Endodermal cell (in vitro differentiated cells): Measurements from ENCODE around the gene RGS6. TPM values are rescaled to one million over a fixed set of nuclear protein-coding genes. Genes with fewer than 3 reads are reported as not detected.

Experiments
- DNase-seq: peaks from one replicate; pipeline ENCODE4 v3.0.0-alpha.2; 2017
- H3K27ac ChIP-seq: 2 replicates; pipeline ENCODE4 v1.5.1; 2013; ENCODE audit warnings: mild to moderate bottlenecking, low read depth, low read length, moderate library complexity
- H3K27me3 ChIP-seq: 2 replicates; pipeline ENCODE4 v1.6.1; 2013; ENCODE audit warnings: mild to moderate bottlenecking, low read length, moderate library complexity; ENCODE audit not compliant: insufficient read depth, control insufficient read depth, poor library complexity, severe bottlenecking
- H3K36me3 ChIP-seq: 2 replicates; pipeline ENCODE4 v1.7.0; 2013; ENCODE audit warnings: mild to moderate bottlenecking, low read length, moderate library complexity; ENCODE audit not compliant: control insufficient read depth, insufficient read depth
- H3K4me1 ChIP-seq: one replicate; pipeline ENCODE4 v1.7.0; 2013; ENCODE audit warnings: low read length; ENCODE audit not compliant: control insufficient read depth, insufficient read depth
- H3K4me3 ChIP-seq: 2 replicates; pipeline ENCODE4 v1.5.1; 2013; ENCODE audit warnings: mild to moderate bottlenecking, low read length, moderate library complexity
- H3K9ac ChIP-seq: 2 replicates; pipeline ENCODE4 v1.6.1; 2013; ENCODE audit warnings: mild to moderate bottlenecking, low read length, moderate library complexity; ENCODE audit not compliant: poor library complexity, severe bottlenecking; ENCODE audit errors: extremely low read depth
- H3K9me3 ChIP-seq: 2 replicates; pipeline ENCODE4 v1.6.1; 2013; ENCODE audit warnings: mild to moderate bottlenecking, low read length, moderate library complexity; ENCODE audit not compliant: control insufficient read depth
- H3K27ac Mint-ChIP-seq: 2 replicates; pipeline ENCODE4 v1.8.0; 2020; ENCODE audit warnings: mixed read lengths
- H3K27me3 Mint-ChIP-seq: 2 replicates; pipeline ENCODE4 v1.8.0; 2021; ENCODE audit warnings: mild to moderate bottlenecking, mixed read lengths; ENCODE audit not compliant: insufficient read depth
- H3K36me3 Mint-ChIP-seq: 2 replicates; pipeline ENCODE4 v1.8.0; 2020; ENCODE audit warnings: low read depth, mixed read lengths
- H3K4me1 Mint-ChIP-seq: 2 replicates; pipeline ENCODE4 v1.8.0; 2020; ENCODE audit warnings: mixed read lengths
- H3K4me3 Mint-ChIP-seq: 2 replicates; pipeline ENCODE4 v1.8.0; 2020; ENCODE audit warnings: mild to moderate bottlenecking, moderate library complexity, mixed read lengths
- H3K9me3 Mint-ChIP-seq: 2 replicates; pipeline ENCODE4 v1.8.0; 2020; ENCODE audit warnings: mild to moderate bottlenecking, mixed read lengths
- WGBS, 2 experiments: methylation state at CpG; one replicate each; pipeline versions ENCODE4 v1.1.5 to v1.1.7; 2013; ENCODE audit warnings: missing lambda C conversion rate in 2 of 2, mixed read lengths in 1 of 2; ENCODE audit not compliant: insufficient coverage in 1 of 2, insufficient read length in 1 of 2; 5-methylcytosine and 5-hydroxymethylcytosine counted together
- total RNA-seq, 2 donors: library from RNA; stranded (reverse); fragmentation: NEBNext Ultra II Directional in 1 of 2; extraction: Animal tissue kit (Norgen Biotek cat#: 25700) in 1 of 2; gene quantifications; 2 replicates in 1 of 2; 3 replicates in 1 of 2; pipeline ENCODE4 v1.2.1, GENCODE V29; 2021
- TF ChIP-seq, protein P1 (sequence below): fragments of 200-600 bp; sonication (generic); conservative IDR thresholded peaks from 2 replicates; pipeline ENCODE4 v1.5.0; 2021; ENCODE audit warnings: antibody characterized with exemption, mild to moderate bottlenecking

Gene RGS6
- total RNA-seq, 2 donors from 2014 or later = 10.1 to 16.3 TPM

DNA sequence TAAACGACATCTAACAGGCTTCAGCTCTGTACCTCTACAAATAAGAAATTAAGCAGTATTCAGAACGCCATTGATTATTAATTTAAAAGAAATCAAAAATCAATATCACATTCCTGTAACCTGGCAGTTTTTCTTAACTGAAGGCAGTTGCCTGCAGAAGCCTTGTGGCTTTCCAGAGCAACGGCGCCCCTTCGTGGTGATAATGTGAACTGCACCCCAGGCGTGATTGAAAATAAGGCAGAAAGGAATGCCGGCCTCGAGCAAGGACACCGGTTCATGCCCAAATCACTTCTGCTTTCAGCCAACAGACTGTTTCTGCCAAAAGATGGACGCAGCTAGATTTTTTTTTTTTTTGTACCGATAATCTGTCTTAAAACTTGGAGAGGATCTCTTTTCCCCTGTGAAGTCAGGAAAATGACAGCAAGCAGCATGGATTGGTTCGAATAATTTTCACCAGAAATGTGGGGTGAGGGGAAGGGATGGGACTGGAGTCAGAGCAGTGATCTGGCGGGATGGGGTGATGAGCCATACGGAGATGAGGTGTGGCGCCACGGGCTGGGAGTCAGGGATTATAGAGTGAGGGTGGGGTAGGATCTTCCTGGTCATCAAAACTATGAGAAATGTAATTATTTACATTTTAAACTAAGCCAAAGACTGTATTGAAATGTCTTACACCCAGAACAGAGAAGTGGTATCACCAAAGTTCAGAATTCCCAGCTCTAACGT lies 488.7 kb downstream of the RGS6 start:
- no peaks in the 10 kb centered on the region for H3K27me3 ChIP-seq
- H3K27ac ChIP-seq = no peak overlapping the region
- H3K4me3 ChIP-seq = no peak overlapping the region
- H3K36me3 Mint-ChIP-seq = peaks cover 22% of the 10 kb centered on the region
- peaks cover 2% of the 10 kb centered on the region for H3K27me3 Mint-ChIP-seq
- peak; percentile 97 for DNase-seq
- peaks cover 35% of the 10 kb centered on the region for H3K9me3 Mint-ChIP-seq
- H3K9me3 ChIP-seq = peaks cover 40% of the 10 kb centered on the region
- no peaks in the 10 kb centered on the region for H3K36me3 ChIP-seq
- H3K4me3 Mint-ChIP-seq = no peak overlapping the region
- H3K4me1 Mint-ChIP-seq = peaks cover 9% of the 10 kb centered on the region
- no peak overlapping the region for H3K9ac ChIP-seq
- H3K27ac Mint-ChIP-seq = no peak overlapping the region
- TF ChIP-seq, protein P1, sequence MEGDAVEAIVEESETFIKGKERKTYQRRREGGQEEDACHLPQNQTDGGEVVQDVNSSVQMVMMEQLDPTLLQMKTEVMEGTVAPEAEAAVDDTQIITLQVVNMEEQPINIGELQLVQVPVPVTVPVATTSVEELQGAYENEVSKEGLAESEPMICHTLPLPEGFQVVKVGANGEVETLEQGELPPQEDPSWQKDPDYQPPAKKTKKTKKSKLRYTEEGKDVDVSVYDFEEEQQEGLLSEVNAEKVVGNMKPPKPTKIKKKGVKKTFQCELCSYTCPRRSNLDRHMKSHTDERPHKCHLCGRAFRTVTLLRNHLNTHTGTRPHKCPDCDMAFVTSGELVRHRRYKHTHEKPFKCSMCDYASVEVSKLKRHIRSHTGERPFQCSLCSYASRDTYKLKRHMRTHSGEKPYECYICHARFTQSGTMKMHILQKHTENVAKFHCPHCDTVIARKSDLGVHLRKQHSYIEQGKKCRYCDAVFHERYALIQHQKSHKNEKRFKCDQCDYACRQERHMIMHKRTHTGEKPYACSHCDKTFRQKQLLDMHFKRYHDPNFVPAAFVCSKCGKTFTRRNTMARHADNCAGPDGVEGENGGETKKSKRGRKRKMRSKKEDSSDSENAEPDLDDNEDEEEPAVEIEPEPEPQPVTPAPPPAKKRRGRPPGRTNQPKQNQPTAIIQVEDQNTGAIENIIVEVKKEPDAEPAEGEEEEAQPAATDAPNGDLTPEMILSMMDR = peak; percentile 99
- H3K4me1 ChIP-seq = no peaks in the 10 kb centered on the region
- 30 to 40% methylated on average over 10 to 16 of the region's 17 CpGs for WGBS, 2 experiments

DNA sequence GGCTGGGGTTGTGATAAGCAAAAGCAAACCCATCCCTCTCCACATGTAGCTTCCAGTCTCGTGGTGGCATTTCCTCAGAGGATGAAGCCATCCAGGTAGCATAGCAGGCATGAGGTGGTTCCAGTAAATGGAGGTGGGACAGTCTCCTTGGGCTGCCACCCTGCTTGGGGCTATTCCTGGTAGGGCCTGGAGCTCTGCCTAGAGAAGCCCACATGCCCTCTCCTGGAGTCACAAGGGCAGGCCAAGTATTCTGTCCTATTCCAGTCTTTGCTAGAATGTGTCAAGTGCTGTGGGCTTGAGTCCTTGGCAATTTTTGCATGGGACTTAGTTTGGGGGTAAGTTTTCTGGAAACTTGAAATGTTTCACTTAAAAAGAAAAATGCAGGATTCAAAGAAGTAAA lies 491.7 kb downstream of the RGS6 start:
- Histone ChIP-seq H3K9ac (no peak overlapping the region), H3K36me3 (no peaks in the 10 kb centered on the region), H3K27me3 (no peaks in the 10 kb centered on the region), H3K4me3 (no peak overlapping the region), H3K27ac (no peak overlapping the region), H3K9me3 (peaks cover 46% of the 10 kb centered on the region), H3K4me1 (no peaks in the 10 kb centered on the region)
- Mint-ChIP-seq H3K27me3 (peaks cover 4% of the 10 kb centered on the region), H3K9me3 (peaks cover 36% of the 10 kb centered on the region), H3K27ac (no peak overlapping the region), H3K4me3 (no peak overlapping the region), H3K36me3 (peaks cover 17% of the 10 kb centered on the region), H3K4me1 (peaks cover 4% of the 10 kb centered on the region)
- 79 to 80% methylated on average over 1 of the region's 1 CpG for WGBS, 2 experiments
- DNase-seq = no peak
- TF ChIP-seq, protein P1 = no peak

DNA sequence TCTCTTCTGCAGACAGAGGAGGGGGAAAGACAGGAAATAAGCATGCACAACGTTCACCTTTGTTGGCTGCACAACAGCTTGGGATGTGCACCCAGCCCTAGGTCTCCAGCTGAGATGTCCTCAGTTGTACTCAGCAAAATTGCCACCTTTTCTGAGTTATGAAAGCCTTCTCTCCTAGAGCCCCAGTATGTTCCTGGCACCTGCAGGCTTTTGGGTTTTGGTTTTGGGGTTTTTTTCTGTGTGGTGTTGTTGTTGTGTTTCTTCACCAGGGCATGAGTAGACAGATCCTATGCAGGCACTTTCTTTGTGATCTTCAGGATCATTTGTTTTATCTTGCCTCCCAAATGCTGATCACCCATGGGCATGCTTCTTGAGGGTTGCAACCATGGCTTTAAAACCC lies 498.2 kb downstream of the RGS6 start:
- H3K27me3 Mint-ChIP-seq = peaks cover 2% of the 10 kb centered on the region
- peaks cover 12% of the 10 kb centered on the region for H3K9me3 Mint-ChIP-seq
- DNase-seq = no peak
- Histone ChIP-seq H3K4me1 (peaks cover 8% of the 10 kb centered on the region), H3K27me3 (no peaks in the 10 kb centered on the region), H3K9ac (no peak overlapping the region), H3K36me3 (no peaks in the 10 kb centered on the region), H3K4me3 (no peak overlapping the region), H3K9me3 (peaks cover 34% of the 10 kb centered on the region), H3K27ac (no peak overlapping the region)
- TF ChIP-seq, protein P1 = no peak
- H3K36me3 Mint-ChIP-seq = no peaks in the 10 kb centered on the region
- H3K4me3 Mint-ChIP-seq = no peak overlapping the region
- no peak overlapping the region for H3K27ac Mint-ChIP-seq
- 75 to 80% methylated on average over 1 of the region's 1 CpG for WGBS, 2 experiments
- peaks cover 19% of the 10 kb centered on the region for H3K4me1 Mint-ChIP-seq
